HG02943 (cell line): ENCODE data around the gene NUDT22.

Experiments
- ATAC-seq: cut with Tn5 transposase; IDR thresholded peaks from one replicate; pipeline ENCODE4 v1.9.1; 2021; ENCODE audit warnings: mild to moderate bottlenecking, low read depth, moderate library complexity; ENCODE audit not compliant: unreplicated experiment

NUDT22 gene

GRCh38 chr11:64253043-64253442 lies 27.0 kb downstream of the NUDT22 start:
- ATAC-seq: no peak

GRCh38 chr11:64253481-64253880 lies 27.4 kb downstream of the NUDT22 start:
- ATAC-seq: no peak

- no peak for ATAC-seq
These were observed 28.3 kb downstream of the NUDT22 start for GRCh38 chr11:64254326-64254725.

GRCh38 chr11:64255135-64256128 lies 29.4 kb downstream of the NUDT22 start:
- ATAC-seq: no peak

- ATAC-seq: no peak
These were observed 30.2 kb downstream of the NUDT22 start for GRCh38 chr11:64256300-64256699.

GRCh38 chr11:64258356-64258755 lies 32.3 kb downstream of the NUDT22 start:
- no peak for ATAC-seq

GRCh38 chr11:64258946-64259532 lies 33.0 kb downstream of the NUDT22 start:
- no peak for ATAC-seq

GRCh38 chr11:64259533-64260067 lies 33.5 kb downstream of the NUDT22 start:
- no peak for ATAC-seq

- ATAC-seq: no peak
These were observed 34.2 kb downstream of the NUDT22 start for GRCh38 chr11:64260147-64260708.

- ATAC-seq: no peak
These were observed 35.5 kb downstream of the NUDT22 start for GRCh38 chr11:64261556-64262080.

- ATAC-seq: no peak
These were observed 36.4 kb downstream of the NUDT22 start for GRCh38 chr11:64262271-64263002.

GRCh38 chr11:64263021-64263946 lies 37.2 kb downstream of the NUDT22 start:
- no peak for ATAC-seq

GRCh38 chr11:64263947-64264317 lies 37.9 kb downstream of the NUDT22 start:
- no peak for ATAC-seq

GRCh38 chr11:64264371-64264852 lies 38.3 kb downstream of the NUDT22 start:
- ATAC-seq: no peak

GRCh38 chr11:64265176-64266160 lies 39.4 kb downstream of the NUDT22 start:
- ATAC-seq: no peak

GRCh38 chr11:64266339-64266738 lies 40.3 kb downstream of the NUDT22 start:
- ATAC-seq: no peak

GRCh38 chr11:64267207-64267945 lies 41.3 kb downstream of the NUDT22 start:
- ATAC-seq: no peak
